ENCODE data around the gene EPHB2.

EPHB2 gene

DNA sequence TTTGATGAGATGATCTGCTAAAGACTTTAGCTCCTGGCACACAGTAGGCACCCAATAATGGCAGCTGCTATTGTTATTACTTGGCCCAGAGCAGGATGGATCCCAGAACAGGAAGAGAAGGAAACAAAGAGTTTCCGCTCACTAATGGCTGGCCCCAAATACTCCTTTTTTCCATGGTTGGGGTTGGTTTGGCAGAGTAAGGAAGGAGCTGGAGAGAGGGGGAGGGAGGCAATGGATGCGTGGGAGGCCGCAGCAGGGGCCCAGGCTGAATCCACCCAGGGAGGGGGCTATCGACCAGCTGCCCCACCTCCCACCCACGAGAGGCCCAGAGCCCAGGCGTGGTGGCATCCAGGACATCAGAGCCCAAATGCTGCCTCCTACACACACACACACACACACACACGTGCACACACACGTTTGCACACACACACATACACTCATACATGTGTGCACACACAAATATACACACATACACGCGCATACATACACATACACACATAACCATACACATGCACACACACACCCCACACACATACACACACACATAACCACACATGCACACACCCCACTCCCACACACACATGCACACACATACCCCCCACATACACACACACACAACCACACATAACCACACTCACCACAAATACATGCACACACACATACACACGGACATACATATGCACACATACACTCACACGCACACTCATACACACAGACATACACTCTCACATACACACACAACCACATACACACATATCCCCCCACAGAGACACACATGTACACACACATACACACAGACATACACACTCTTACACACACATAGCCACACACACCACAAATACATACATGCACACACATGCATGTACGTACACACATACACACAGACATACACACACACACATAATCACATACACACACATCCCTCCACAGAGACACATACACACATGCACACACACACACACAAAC lies 32.4 kb upstream of the EPHB2 start:
- DNase-seq (ENCODE audit: low read depth) = no peak
- TF ChIP-seq, protein P1, sequence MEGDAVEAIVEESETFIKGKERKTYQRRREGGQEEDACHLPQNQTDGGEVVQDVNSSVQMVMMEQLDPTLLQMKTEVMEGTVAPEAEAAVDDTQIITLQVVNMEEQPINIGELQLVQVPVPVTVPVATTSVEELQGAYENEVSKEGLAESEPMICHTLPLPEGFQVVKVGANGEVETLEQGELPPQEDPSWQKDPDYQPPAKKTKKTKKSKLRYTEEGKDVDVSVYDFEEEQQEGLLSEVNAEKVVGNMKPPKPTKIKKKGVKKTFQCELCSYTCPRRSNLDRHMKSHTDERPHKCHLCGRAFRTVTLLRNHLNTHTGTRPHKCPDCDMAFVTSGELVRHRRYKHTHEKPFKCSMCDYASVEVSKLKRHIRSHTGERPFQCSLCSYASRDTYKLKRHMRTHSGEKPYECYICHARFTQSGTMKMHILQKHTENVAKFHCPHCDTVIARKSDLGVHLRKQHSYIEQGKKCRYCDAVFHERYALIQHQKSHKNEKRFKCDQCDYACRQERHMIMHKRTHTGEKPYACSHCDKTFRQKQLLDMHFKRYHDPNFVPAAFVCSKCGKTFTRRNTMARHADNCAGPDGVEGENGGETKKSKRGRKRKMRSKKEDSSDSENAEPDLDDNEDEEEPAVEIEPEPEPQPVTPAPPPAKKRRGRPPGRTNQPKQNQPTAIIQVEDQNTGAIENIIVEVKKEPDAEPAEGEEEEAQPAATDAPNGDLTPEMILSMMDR (IDR thresholded peaks at IDR 0.05; ENCODE audit: low read depth, low read length) = no peak
- TF ChIP-seq POLR2A (IDR thresholded peaks at IDR 0.05; ENCODE audit: extremely low read depth, insufficient read length) (no peak), MYC (IDR thresholded peaks at IDR 0.05; ENCODE audit: low read depth, low read length) (no peak)
- TF ChIP-seq, protein P2, sequence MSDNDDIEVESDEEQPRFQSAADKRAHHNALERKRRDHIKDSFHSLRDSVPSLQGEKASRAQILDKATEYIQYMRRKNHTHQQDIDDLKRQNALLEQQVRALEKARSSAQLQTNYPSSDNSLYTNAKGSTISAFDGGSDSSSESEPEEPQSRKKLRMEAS (IDR thresholded peaks at IDR 0.05; ENCODE audit: low read depth, low read length) = no peak
- H3K4me3 ChIP-seq (ENCODE audit: low read depth, low read length) = no peak overlapping the region

DNA sequence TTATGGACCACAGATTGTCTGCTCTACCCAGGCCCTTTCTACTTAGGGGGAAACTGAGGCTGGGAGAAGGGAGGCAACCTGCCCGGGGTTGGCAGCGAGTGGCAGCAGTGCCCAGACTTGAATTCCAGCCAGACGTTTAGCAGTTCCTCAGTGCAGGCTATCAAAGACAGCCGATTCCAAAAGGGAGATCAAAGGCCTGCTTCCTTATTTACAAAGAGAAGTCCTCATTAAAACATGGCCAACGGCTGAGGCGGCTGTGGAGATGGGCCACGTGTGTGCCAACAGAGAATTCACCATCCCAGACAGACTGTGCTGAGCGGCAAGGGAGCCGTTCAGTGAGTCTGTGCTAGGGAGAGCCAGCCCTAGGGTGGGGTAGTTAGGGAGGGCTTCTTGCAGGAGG lies 29.9 kb upstream of the EPHB2 start:
- DNase-seq (ENCODE audit: low read depth) = no peak
- TF ChIP-seq MYC (IDR thresholded peaks at IDR 0.05; ENCODE audit: low read depth, low read length) (no peak), POLR2A (IDR thresholded peaks at IDR 0.05; ENCODE audit: extremely low read depth, insufficient read length) (no peak)
- TF ChIP-seq, protein P1 (IDR thresholded peaks at IDR 0.05; ENCODE audit: low read depth, low read length) = no peak
- TF ChIP-seq, protein P2 (IDR thresholded peaks at IDR 0.05; ENCODE audit: low read depth, low read length) = no peak
- H3K4me3 ChIP-seq (ENCODE audit: low read depth, low read length) = no peak overlapping the region

DNA sequence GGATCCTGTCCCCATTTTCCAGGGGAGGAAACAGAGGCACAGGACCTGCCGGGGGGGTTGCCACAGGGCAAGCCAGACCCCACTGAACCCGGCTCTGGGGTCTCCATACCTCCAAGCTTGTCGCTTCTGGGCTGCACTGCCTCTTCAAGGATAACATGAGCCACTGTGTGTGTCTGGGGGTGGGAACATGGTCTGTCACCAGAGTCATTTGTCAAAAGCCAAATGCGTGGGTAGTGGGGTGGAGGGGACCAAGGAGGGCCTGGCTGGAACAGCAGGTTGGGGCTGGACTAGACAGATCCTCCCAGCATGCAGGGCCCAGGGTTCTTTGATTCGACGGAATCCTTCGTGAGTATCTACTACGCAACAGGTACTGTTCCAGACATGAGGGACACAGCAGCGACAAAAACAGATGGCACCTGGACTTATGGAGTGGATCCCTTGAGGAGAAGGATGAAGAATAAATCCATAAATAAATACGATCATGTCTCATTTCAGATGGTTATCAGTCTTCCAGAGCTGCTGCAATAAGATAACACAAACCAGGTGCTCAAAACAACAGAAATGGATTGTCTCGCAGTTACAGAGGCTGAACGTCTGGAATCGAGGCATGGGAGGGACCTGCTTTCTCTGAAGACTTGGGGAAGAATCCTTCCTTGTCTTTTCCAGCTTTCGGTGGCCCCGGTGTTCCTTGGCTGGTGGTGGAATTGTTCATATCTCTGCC lies 28.9 kb upstream of the EPHB2 start:
- no peak for DNase-seq (ENCODE audit: low read depth)
- H3K4me3 ChIP-seq (ENCODE audit: low read depth, low read length) = no peak overlapping the region
- TF ChIP-seq MYC (IDR thresholded peaks at IDR 0.05; ENCODE audit: low read depth, low read length) (no peak), POLR2A (IDR thresholded peaks at IDR 0.05; ENCODE audit: extremely low read depth, insufficient read length) (no peak)
- TF ChIP-seq, protein P2 (IDR thresholded peaks at IDR 0.05; ENCODE audit: low read depth, low read length) = no peak
- TF ChIP-seq, protein P1 (IDR thresholded peaks at IDR 0.05; ENCODE audit: low read depth, low read length) = no peak

DNA sequence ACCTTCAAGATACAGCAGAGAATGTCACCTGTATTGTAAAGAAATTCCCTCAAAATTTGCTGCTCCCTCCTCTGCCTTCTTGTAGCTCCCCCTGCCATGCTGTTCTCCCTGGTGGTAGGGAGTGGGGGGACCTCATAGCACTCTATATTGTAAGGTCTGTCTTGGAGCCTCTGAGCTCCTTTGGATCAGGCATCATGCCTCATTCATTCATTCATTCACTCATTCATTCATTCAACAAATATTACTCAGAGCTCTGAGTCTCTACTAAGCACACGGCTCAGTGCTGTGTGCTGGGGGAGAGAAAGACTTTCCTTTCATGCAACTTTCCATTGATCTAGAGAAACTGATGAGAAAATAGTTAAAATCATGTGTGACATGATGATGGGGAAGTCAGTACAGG lies 27.1 kb upstream of the EPHB2 start:
- TF ChIP-seq MYC (IDR thresholded peaks at IDR 0.05; ENCODE audit: low read depth, low read length) (no peak), POLR2A (IDR thresholded peaks at IDR 0.05; ENCODE audit: extremely low read depth, insufficient read length) (no peak)
- TF ChIP-seq, protein P2 (IDR thresholded peaks at IDR 0.05; ENCODE audit: low read depth, low read length) = no peak
- TF ChIP-seq, protein P1 (IDR thresholded peaks at IDR 0.05; ENCODE audit: low read depth, low read length) = no peak
- DNase-seq (ENCODE audit: low read depth) = no peak
- H3K4me3 ChIP-seq (ENCODE audit: low read depth, low read length) = no peak overlapping the region

DNA sequence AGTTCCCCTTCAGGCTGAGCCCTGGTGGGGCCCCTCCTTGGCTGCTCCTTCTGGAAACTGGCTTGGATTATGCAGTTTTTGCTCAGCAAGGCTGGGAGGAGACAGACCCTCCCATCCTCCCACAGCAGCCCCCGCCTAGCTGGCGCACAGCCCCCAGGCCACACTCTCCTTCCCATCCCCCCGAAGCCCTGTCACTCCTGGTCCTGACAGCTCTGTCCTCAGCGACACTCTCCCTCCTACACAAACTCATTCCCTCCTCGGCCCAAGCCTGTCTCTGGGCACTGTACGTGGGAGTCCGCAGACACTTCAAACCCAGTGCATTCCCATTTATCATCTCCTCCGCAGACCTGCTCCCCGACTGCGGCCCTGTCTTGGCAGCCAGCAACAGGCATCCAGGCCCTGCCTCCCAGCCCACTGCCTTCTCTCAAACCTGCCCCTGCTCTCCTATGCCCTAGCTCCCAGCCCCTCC lies 25.0 kb upstream of the EPHB2 start:
- no peak overlapping the region for H3K4me3 ChIP-seq (ENCODE audit: low read depth, low read length)
- TF ChIP-seq, protein P1 (IDR thresholded peaks at IDR 0.05; ENCODE audit: low read depth, low read length) = no peak
- TF ChIP-seq MYC (IDR thresholded peaks at IDR 0.05; ENCODE audit: low read depth, low read length) (no peak), POLR2A (IDR thresholded peaks at IDR 0.05; ENCODE audit: extremely low read depth, insufficient read length) (no peak)
- no peak for DNase-seq (ENCODE audit: low read depth)
